Panc1 (cell line): ENCODE results near the gene EPDR1. TPM values are rescaled to one million over a fixed set of nuclear protein-coding genes. Genes with fewer than 3 reads are reported as not detected.

Experiments used
- ATAC-seq: fragments of 200-7000 bp; cut with Tn5 transposase; 2 replicates; pipeline ENCODE4 v1.9.1; 2020; ENCODE audit warnings: mild to moderate bottlenecking, moderate library complexity
- BruUV-seq: library from RNA; stranded (reverse); fragments of 400-500 nt; replicated peaks from 2 replicates; lab custom pipeline; 2021; lab: Mats Ljungman, UMichigan
- CTCF ChIA-PET: fragments of 300-600 bp; sonication (Branson Sonifier 250); formaldehyde crosslinking; loops from one replicate; lab custom pipeline; 2022; ENCODE audit warnings: antibody characterized with exemption; lab: Charles Lee
- POLR2A ChIA-PET: fragments of 300-600 bp; sonication (Branson Sonifier 250); formaldehyde crosslinking; loops from one replicate; lab custom pipeline; 2022; ENCODE audit warnings: antibody characterized with exemption; lab: Charles Lee
- DNase-seq: peaks from one replicate; pipeline ENCODE4 v3.0.0-alpha.2; 2010; ENCODE audit warnings: low read depth, low spot score
- H3K27ac ChIP-seq: 2 replicates; pipeline ENCODE4 v1.5.1; 2011; ENCODE audit warnings: mild to moderate bottlenecking, low read length, inconsistent platforms
- H3K27me3 ChIP-seq: fragments of 200-500 bp; sonication (Bioruptor generic); 2 replicates; pipeline ENCODE4 v1.6.0; 2014; ENCODE audit warnings: low read length, inconsistent platforms; ENCODE audit not compliant: control insufficient read depth, insufficient read depth
- H3K36me3 ChIP-seq: fragments of 200-500 bp; sonication (Bioruptor generic); 2 replicates; pipeline ENCODE4 v1.5.1; 2014; ENCODE audit warnings: inconsistent platforms, mild to moderate bottlenecking, low read length, moderate library complexity; ENCODE audit not compliant: control insufficient read depth, insufficient read depth
- H3K4me1 ChIP-seq: 2 replicates; pipeline ENCODE4 v1.5.1; 2011; ENCODE audit warnings: inconsistent platforms, mild to moderate bottlenecking, low read length, moderate library complexity; ENCODE audit not compliant: control insufficient read depth, insufficient read depth
- H3K4me3 ChIP-seq, 2 experiments: 2 replicates each; pipeline ENCODE4 v1.5.1; 2011 to 2012; ENCODE audit warnings: low read depth in 2 of 2, low read length in 2 of 2, mild to moderate bottlenecking in 2 of 2, inconsistent platforms in 1 of 2, moderate library complexity in 1 of 2
- H3K9me3 ChIP-seq: fragments of 200-500 bp; sonication (Bioruptor generic); 2 replicates; pipeline ENCODE4 v1.5.1; 2014; ENCODE audit warnings: low read depth, mild to moderate bottlenecking, inconsistent platforms, low read length, moderate library complexity; ENCODE audit not compliant: control insufficient read depth, insufficient read depth
- CTCF ChIP-seq: fragments of 450-650 bp; IDR thresholded peaks from 2 replicates; pipeline ENCODE4 v1.5.1; 2017; ENCODE audit warnings: mild to moderate bottlenecking
- POLR2AphosphoS5 ChIP-seq: IDR thresholded peaks from 2 replicates; pipeline ENCODE4 v1.6.1; 2012; ENCODE audit warnings: mild to moderate bottlenecking, low read depth, low read length, moderate library complexity
- REST ChIP-seq, 2 experiments: IDR thresholded peaks; 2 replicates each; pipeline ENCODE4 v1.6.1; 2011 to 2012; ENCODE audit warnings: low read depth in 2 of 2, control low read depth in 1 of 2, low read length in 1 of 2, mild to moderate bottlenecking in 1 of 2, moderate library complexity in 1 of 2; ENCODE audit not compliant: insufficient read depth in 1 of 2
- SIN3A ChIP-seq: IDR thresholded peaks from 2 replicates; pipeline ENCODE4 v1.6.1; 2012; ENCODE audit warnings: low read depth, mild to moderate bottlenecking, low read length, moderate library complexity, borderline replicate concordance; ENCODE audit not compliant: insufficient read depth
- TCF7L2 ChIP-seq: IDR thresholded peaks from 2 replicates; pipeline ENCODE4 v1.6.1; 2011; ENCODE audit warnings: mild to moderate bottlenecking, low read depth, low read length, inconsistent platforms
- in situ Hi-C: cut with HindIII; loops from 2 replicates; pipeline ENCODE4 v1.10.0; 2016; ENCODE audit warnings: low sequenced_read_pairs, low pct_unique_long_range_greater_than_20kb
- intact Hi-C: fragments of 100-400 bp; cut with micrococcal nuclease; formaldehyde crosslinking; loops from one replicate; pipeline ENCODE4 v1.10.0; 2022; ENCODE audit not compliant: unreplicated experiment
- total RNA-seq: library from RNA; stranded (reverse); gene quantifications from one replicate; pipeline ENCODE4 v1.2.1, GENCODE V29; 2021; ENCODE audit not compliant: unreplicated experiment

EPDR1 gene
- total RNA-seq, 1 experiment from 2014 or later = 86.6 TPM

DNA sequence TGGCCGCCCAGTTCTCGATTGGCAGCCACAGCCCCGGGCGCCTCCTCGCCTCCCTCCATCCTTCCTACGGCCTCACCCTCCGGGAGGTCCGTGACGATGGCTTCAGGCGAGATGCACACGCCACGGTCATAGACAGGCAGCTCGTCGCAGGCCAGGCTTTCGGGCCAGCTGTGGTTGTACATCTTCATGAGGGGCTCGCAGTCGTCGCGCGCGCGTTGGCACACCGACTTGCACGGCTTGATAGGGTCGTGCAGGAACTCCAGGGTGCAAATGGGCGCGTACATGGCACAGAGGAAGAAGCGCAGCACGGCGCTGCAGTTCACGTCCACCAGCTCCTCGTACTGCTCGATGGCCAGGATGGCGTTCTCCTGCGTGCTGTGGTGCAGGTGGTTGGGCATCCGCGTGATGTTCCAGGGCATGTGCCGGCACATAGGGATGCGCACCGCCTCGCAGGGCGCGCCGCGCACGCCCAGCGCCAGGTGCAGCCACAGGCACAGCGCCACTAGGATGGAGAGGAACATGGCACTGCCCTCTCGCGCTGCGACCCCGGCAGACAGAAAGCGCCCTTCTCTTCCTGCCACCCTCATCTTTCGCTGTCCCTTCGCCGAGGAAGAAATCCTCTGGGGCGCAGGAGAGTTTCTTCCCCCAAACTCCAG is 4.3 kb upstream of the EPDR1 start:
- ChIA-PET CTCF (interaction anchor here (1.3 to 1.7 kb wide), 2 partner anchors 8 to 28 kb away, joined by 7 to 8 read pairs; no protein-coding TSS in a partner anchor), POLR2A (no interaction called here)
- Histone ChIP-seq H3K27me3 (peaks cover 22% of the 10 kb centered on the region), H3K4me1 (peaks cover 16% of the 10 kb centered on the region), H3K9me3 (no peaks in the 10 kb centered on the region), H3K4me3 (peak overlapping the region; percentile 45 to 60), H3K27ac (no peak overlapping the region), H3K36me3 (no peaks in the 10 kb centered on the region)
- intact Hi-C loops = loop anchor here (2.0 to 5.0 kb wide), 2 partner anchors 191 to 306 kb away; no protein-coding TSS in a partner anchor
- ATAC-seq = 0 out of 2 replicates have a peak, but pooled peaks have one; percentile 5
- no peak for DNase-seq
- TF ChIP-seq SIN3A (no peak), TCF7L2 (no peak), REST (IDR thresholded peaks at IDR 0.05; ENCODE audit: insufficient read depth in 1 of 2, low read depth in 2 of 2, low read length in 1 of 2) (no peak), CTCF (no peak), POLR2AphosphoS5 (no peak)
- BruUV-seq = no TSS peak
- in situ Hi-C loops = no loop called here

DNA sequence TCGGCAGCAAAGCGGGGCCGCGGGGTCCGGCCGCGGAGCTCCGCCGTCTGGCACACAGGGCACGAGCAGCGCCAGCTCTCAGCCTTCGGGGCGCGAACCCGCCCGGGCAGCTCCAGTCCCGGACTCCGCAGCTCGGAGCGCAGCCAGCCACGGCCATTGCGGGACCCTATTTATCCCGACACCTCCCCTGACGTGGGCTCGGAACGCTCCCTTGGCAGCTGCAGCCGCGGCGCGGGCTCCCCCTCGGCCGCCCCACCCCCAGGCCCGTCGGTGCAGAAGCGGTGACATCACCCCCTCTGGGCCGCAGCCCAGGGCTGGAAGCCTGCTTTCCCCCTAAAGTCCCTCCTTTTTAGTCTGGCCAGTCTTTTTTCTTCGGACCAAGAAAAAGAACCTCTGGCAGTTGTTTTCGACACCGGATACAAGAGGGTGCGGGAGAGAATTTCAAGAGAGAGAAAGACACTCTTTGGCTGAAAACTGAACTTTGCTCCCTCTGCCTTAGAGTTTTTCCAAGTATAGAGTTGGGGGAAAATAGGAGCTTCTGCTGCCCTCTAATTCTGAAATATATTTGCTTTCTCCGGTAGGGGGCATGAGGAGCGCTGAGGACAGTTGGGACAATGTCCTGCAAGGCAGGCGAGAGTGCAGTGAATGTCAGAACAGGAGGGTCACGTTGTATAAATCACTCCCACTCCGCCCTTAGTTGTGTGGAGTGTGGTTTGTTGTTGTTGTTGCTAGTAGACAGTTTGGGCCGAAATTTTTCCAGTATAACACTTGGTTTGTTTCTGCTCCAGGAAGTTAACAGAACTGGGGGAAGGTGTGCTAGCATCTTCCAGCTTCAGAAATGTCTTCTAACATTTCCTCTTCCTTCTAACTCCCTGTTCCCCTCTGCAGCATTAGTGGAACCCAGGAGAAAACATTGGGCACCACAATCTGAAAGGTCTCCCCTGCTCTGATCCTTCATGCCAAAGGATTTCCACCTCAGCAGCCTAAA is 3.5 kb upstream of the EPDR1 start, which contains the start of gene SFRP4:
Gene SFRP4 (minus strand): TSS at position 145 of the 988 bp plus-strand sequence. CDS start 280 bp downstream, outside the sequence.
- no TSS peak for BruUV-seq
- in situ Hi-C loops (no loop called here), intact Hi-C loops (loop anchor here (2.0 to 5.0 kb wide), 2 partner anchors 190 to 305 kb away; no protein-coding TSS in a partner anchor)
- H3K27me3 ChIP-seq = peaks cover 22% of the 10 kb centered on the region
- H3K4me3 ChIP-seq = peak within 1 kb of the TSS; percentile 45 to 60
- POLR2A ChIA-PET = no interaction called here
- ATAC-seq = peak; percentile 66
- no peaks in the 10 kb centered on the region for H3K9me3 ChIP-seq
- CTCF ChIA-PET = interaction anchor here (0.7 to 1.7 kb wide), 7 partner anchors 8 to 306 kb away, joined by 3 to 8 read pairs (median 4); no protein-coding TSS in a partner anchor
- peak; percentile 51 for DNase-seq
- H3K27ac ChIP-seq = no peak within 1 kb of the TSS
- H3K36me3 ChIP-seq = no peaks in the 10 kb centered on the region
- peaks cover 20% of the 10 kb centered on the region for H3K4me1 ChIP-seq
- TF ChIP-seq CTCF (peak; percentile 94), TCF7L2 (no peak)
